HG03520 (cell line): ENCODE measurements around the gene CENPO.

ENCODE experiments used
- ATAC-seq: cut with Tn5 transposase; IDR thresholded peaks from one replicate; pipeline ENCODE4 v1.9.1; 2021; ENCODE audit warnings: mild to moderate bottlenecking, moderate library complexity; ENCODE audit not compliant: unreplicated experiment

The CENPO gene, protein sequence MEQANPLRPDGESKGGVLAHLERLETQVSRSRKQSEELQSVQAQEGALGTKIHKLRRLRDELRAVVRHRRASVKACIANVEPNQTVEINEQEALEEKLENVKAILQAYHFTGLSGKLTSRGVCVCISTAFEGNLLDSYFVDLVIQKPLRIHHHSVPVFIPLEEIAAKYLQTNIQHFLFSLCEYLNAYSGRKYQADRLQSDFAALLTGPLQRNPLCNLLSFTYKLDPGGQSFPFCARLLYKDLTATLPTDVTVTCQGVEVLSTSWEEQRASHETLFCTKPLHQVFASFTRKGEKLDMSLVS

DNA sequence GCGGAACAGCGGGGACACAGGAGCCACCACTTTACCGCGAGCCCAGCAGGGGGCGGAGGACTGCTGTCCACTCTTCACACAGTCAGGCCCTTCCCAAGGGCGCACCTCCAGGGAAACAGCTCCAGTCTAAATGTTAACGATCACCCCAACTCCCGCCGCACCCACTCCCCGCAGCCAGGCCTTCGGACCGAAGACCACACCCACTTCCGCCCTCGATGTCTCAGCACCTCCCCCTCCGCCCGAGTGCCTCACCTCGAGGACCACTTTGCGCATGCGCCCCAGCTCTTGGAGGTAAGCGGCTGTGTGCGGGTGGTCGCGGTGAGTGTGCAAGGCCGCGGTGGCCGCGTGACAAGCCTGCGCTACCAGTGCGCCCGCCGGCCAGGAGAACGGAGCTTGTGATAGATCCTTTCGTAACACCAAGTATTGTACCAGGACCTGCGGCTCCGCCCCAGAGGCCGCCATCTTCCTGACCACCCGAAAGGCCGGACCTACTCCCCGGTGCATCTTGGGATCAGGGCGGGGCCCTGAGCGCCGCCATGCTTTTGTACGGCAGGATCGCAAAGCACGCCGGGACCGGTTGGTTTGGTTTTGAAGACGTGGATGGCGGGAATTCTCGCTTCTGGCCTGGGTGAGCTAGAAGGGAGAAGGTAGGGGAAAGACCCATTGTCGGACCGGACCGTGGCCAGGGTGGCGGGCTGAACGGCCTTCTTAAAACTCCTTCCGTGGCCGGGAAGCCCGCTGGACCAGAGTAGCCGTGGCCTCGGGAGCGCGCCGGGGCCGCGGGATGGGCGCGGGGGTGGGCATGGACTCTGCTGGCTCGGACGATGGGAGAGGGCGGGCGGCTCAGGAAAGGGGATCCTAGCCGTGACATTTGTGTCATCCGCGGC, at the start of gene CENPO, which contains the start of gene PTRHD1:
CENPO (plus strand) TSS at position 552 of the 887 bp plus-strand sequence. CDS start 495 bp downstream, outside the sequence.
PTRHD1 (minus strand) TSS at position 518 of the 887 bp plus-strand sequence; CDS start at position 504, 14 bp downstream.
- ATAC-seq, result peak; percentile 87

DNA sequence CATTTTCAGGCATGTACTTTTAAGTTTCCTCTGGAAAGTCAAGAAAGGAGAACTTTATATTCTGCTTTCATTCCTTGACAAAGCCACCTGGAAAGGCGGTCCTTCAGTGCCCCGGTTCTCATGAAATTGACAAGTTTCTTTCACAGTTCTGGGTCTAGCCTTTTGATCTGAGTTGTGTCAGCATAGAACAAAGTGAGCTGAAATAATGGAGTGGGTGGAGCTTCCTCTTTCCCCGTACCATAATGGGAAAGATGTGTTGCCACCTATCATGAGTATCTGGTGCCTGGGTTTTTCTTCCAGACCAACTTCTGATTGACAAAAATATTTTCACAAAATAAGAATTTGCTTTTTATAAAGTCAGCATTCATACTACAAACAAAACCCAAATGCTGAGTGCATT, 49.3 kb upstream of the CENPO start:
- ATAC-seq, result no peak

DNA sequence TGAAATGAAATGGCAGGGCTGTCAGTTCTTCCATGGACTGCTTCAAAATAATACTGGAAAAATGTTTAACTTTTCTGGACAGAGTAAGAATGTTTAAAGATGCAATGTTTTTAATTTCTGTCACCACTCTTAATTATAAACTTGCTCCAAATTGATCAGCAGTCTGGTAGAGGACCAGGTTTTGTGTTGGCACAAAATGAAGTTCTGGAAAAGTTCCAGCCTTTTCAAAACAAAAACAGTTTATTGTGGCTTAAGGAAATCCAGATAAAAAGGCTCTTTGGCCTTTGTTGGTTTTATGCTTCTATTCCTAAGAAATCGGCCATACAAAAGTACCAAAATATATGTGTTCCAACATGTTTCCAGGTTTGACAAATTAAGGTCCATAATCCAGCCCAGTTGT, 48.9 kb upstream of the CENPO start:
- ATAC-seq, result no peak

DNA sequence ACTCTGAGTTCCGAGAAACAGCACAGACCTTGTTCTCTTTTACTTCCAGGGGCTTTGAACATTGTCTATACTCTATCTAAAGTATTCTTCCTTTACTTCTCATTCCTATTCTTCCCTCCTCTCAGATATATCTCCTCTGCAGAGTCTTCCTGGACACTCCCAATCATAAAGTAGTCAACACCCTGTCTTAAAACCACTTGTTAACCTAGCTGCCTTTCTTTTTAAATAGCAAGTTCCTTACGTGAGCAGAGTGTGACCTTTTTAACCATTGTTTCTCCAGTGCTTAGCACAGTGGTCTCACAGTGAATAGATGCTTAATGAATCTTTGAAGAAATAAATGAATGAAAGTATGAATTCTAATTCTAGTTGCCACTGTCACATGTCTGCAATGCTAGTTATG, 47.4 kb upstream of the CENPO start:
- ATAC-seq, result no peak

DNA sequence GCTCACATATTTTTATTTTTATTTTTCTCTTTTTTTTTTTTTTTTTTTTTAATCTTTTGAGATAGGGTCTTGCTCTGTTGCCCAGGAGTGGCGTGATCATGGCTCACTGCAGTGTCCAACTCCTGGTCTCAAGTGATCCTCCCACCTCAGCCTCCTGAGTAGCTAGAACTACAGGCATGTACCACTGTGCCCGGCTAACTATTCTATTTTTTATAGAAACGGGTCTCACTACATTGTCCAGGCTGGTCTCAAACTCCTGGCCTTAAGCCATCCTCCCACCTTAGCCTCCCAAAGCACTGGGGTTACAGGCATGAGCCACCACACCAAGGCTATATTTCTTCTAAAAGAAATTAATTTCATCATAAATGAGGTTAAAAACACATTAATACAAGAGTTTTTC, 45.9 kb upstream of the CENPO start:
- ATAC-seq, result no peak

DNA sequence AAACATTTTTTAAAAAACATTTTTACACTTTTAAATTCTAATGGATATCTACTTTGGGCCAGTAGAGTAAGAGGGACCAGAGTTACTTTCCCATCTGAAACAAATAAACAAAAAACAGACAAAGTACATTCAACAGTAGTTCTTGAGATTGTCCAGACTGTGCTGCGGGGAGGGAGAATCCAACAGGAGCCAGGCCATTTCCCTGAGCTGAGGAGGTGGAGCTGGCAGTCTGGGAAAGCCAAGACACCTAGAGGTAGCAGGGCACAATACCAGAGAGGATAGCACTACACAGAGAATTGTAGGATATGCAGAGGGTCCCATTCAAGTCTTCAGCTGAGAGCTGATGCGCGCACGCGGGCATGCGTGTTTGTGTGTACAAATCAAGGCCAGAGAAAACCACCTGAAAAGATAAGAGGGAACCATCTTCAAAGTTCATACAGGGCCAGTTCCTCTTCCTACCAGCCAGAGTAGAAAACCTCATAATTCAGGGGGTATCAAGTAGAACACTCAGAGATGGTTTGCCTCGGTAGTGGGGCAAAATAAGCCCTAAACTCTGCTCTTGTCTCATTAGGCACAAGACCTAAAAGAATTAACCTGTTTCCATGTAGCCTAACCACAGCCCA, 44.0 kb upstream of the CENPO start:
- no peak for ATAC-seq

DNA sequence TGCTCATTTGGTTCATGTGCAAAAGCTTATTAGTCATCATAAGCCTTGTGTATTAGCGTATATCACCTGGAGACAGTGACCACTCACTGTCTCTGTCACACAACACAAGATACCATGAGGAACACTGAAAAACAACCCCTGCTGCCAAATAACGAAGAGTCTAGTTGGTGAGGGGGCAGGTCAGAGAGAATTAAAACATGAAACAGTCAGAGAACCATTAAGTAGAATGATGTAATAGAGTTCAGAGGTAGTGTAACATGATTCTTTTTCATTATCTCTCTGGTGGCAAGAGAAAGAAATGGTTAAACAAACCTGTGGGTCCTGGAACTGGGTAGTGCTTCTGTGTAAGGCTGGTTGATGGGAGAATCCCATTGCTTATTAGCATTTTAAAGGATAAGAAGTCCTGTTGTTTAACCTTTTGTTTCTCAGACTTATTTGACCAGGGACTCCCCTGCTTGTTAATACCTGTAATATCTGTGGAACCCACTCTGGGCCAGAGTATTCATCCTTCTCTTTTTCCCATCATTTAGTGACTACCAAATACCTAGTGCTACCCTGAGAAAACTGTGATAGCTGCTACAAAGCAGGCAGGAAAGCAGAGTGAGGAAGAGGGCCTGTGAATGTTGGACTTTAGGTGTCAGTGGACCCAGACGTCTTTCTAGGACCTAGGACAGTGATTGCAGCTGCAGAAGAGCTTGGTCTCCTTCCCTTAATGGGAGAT, 38.1 kb upstream of the CENPO start:
- ATAC-seq, result no peak

DNA sequence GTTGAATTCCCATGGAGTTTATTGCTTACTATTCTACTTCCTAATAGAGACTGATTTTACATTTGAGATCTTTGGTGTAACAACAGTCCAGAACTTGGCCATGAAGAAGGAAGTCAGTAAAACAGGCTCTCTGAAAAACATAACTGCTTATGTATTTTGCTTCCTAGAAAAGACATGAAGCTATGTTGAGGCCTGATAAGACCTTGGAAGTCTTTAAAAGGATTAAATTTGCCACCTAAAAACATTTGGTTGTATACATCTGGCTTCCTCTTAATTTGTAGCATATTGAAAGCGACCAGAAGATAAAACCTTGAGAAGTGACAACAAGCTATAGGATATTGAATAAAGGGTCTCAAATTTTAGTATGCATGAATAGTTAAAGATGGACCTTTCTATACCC, 36.4 kb upstream of the CENPO start:
- no peak for ATAC-seq

DNA sequence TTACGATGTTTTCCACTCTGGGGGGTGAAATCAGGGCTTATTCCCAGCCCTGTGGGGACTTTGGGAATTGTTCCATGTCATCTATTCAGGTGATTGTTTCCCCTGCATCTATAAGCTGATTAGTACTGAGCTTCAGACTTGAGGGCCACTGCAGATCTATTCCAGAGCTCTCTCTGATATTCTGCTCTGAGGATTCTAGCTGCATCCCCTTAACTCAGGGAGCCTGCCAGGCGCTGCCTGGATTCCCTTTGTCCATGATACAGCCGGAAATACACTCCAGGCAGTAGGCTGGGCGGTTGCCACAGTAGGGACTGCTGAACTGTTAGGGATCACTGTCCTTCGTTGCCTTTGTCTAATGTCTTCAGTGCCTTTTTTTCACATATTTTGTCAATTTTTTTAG, 31.4 kb upstream of the CENPO start:
- ATAC-seq, result no peak

DNA sequence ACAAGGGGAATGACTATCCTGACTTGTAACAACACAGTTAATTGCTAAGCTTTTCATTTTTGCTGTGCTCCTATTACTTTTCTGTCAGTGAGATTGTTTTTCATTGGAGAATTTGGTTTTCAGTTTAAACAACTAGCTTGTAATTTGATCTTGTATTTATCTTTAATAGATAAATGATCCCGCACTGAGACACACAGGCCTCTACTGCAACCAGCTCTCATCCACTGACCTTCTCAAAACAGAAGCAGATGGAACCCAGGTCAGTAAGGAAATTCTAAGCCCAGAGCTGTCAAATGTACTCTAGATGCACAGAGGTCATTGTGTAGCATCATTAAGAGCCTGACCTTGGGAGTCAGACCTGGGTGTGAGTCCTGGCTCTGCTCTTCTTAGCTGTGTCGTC, 30.7 kb upstream of the CENPO start:
- ATAC-seq, result no peak

DNA sequence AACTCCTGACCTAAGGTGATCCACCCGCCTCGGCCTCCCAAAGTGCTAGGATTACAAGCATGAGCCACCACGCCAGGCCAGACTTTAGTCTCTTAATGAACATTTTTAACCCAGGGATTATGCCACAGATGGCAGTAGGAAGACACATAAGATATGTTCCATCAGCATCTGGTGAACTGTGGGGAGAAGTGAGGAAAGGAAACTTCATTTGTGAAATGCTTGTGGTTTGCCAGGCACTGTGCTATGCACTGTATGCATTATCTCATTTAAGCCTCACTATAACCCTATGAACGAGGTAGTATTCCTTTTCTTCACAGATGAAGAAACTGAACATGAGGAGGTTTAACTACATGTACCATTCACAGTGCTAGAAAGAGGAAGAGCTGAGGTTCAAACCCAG, 29.4 kb upstream of the CENPO start:
- ATAC-seq, result no peak

DNA sequence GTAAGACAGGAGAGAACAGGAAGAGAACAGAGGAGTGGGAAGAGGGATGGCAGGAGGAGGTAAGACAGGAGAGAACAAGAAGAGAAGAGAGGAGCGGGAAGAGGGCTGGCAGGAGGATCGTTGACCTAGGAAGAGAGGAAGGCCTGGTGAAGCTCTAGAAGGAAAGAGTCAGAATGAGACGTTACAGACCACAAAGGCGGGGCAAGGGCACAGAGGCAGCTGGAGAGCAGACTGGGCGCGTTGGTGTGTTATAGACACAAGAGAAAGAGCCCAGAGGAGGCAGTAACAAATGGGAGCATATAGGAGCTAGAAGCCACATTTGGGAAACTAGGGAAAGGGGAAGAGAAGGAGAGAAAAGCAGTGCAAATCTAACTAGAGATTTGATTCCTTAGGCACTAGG, 26.6 kb upstream of the CENPO start:
- ATAC-seq, result no peak

DNA sequence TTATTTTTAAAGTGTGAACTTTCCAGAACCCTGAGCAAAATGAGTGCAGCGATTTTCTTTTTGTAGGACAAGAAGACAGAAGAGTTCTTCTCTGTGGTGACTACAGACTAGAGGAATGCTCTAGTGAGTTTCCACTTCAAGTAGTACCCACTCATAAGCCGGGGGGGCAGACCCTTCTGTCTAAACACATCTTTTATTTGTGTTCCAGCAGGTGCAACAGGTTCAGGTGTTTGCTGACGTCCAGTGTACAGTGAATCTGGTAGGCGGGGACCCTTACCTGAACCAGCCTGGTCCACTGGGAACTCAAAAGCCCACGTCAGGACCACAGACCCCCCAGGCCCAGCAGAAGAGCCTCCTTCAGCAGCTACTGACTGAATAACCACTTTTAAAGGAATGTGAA, 25.2 kb upstream of the CENPO start:
- no peak for ATAC-seq

DNA sequence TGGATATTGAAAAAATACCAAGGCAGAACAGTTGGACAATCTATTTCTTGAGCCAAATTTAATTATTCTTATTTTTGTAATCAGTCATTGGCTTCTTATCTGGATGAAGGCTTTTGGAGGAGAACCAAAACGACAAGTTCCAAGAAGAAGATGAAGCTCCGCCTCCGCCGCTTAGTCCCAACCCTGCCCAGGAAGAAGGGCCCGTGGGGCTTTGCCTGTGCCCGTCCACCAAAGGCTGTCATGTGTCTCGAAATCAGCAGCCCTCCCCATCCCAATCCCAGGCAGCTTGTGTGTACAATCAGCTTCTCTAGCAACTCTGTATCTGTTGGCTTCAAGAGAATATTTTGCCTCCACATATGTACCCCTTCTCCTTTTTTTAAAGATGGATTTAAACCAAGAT, 24.6 kb upstream of the CENPO start:
- ATAC-seq, result no peak

DNA sequence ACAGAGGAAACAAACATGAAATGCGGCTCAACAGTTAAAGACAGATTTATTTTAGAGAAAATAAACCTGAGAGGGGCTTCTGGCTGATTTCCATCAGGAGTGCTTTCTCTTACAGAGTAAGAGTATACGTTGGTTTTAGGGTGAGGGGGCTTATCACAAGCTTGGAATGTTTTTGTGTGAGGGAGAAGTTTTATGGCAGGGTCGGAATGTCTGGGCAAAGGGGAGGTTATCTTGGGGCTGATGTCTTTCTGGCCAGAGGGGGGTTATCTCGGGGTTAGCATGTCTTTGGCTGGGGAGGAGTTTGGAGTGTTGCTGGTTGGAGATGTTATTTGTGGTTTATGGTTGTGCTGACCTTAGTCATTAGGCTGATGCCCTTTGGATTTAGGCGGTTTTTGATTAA, 22.2 kb upstream of the CENPO start:
- ATAC-seq, result no peak

DNA sequence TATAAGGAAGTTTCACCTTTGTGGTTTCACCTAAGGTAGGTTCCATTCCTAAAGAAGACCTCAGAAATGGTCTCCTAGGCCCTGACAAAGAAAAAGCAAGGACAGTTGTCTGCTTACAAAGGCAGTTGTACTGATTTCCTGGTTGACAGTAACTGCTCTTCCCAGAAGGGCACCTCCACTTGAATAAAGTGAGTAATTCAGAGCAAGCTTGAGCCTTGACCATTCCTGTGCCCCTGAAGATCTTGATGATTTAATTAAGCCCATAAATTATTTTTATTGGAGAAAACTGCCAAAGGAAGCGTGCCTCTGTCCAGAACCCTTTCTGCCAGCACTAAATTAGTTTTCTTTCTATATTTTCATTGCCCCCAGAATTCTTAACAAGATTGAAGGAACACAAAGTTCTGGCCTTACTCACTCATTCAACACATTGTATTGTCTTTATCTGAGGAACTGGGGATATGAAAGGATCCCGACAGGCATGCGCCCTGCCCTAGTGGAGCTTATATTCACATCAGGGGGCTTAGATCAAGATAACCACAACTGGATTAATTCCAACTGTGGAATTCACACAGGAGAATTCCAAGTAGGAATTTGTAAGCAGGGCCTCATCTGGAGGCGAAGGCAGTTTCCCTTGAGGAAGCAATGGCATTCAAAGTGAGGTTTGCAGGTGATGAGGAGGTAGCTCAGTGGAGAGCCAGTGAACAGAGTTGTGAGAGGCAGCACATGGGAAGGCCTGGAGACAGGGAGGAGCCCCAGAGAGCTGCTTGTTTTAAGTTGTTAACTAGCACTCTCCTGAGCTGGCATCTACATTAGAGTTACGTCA, 21.2 kb upstream of the CENPO start:
- no peak for ATAC-seq

DNA sequence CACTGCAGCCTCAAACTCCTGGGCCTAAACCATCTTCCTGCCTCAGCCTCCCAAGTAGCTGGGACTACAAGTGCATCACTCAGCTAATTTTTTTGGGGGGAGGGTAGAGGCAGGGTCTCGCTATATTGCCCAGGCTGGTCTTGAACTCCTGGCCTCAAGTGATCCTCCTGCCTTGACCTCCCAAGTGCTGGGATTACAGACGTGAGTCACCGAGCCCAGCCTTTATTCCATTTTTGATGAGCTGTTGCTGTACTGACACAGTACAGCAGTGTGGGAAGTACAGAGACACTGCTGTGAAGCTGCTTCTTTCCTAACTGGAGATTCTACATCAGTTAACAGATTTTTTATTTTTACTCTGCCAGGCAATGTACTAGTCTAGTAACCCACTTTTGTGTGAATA, 18.9 kb upstream of the CENPO start:
- no peak for ATAC-seq

DNA sequence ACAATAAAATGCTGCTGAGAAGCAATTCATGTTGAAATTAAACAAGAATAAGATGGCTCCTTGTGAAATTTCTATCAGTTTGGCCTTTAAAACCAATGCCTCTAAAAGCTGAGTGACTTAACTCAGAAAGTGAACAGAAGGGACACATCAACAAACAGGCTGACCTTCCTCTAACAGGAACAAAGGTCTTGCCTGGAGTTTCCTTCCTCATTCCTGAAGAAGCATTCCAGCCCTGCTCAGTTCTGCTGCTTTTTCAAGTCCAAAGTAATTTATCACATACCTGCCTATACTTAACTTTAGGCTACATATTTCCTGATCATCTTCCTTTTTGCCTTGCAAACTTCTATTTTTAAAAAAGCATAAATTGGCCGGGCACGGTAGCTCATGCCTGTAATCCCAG, 14.1 kb upstream of the CENPO start:
- ATAC-seq, result no peak

DNA sequence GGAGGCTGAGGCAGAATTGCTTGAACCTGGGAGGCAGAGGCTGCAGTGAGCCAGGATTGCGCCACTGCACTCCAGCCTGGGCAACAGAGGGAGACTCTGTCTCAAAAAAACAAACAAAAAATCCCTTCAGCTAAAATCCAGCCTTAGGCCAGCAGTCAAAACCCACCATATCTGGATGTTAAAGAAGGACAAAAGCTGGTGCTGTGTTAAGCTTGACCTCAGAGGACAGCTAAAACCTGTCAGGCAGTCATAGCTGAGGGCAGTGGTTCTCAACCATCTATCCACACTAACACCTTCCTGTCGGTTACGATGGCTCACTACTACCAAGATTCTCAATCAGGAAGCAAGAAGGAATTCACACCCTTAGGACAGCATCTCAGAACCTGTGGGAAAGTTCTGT, 9.6 kb upstream of the CENPO start:
- no peak for ATAC-seq

DNA sequence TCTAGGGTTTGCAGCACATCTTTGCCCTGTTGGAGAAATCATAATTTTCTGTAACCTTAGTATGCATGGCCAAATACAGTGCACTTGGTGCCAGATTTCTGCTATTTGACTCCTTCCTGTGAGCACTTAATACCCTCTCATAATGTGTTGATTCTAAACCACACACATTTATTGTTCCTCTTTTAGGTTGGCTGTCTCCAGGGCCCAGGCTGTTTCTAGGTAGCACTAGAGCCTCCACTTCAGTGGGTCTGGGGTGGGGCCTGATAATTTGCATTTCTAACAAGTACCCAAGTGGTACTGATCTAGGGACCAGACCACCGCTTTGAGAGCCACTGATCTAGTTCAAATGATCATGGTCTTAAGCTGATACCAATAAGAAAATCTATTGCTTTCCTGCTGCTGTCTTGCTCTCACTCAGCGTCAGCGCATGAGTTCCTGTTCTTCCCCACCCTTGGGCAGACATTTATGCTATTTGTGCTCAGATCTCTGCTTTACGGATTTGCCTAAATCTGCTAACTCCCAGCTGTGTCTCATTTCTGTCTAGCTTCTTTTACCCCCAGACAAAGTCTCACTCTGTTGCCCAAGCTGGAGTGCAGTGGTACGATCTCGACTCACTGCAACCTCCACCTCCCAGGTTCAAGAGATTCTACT, 7.4 kb upstream of the CENPO start:
- peak; percentile 51 for ATAC-seq
